HCT116 (cell line): ENCODE measurements around the gene PDE6D. TPM values are rescaled to one million over a fixed set of nuclear protein-coding genes. Genes with fewer than 3 reads are reported as not detected.
"Not testable (repeated sequence)": the region's sequence is repeated elsewhere in the genome, so short reads cannot be mapped to it uniquely, and the experiment has no call there.

ENCODE experiments used
- ATAC-seq: fragments of 200-7000 bp; cut with Tn5 transposase; 2 replicates; pipeline ENCODE4 v1.9.1; 2020; ENCODE audit warnings: mild to moderate bottlenecking, moderate library complexity
- BruUV-seq: library from RNA; stranded (reverse); fragments of 400-500 nt; replicated peaks from 2 replicates; lab custom pipeline; 2021; lab: Mats Ljungman, UMichigan
- CTCF ChIA-PET: fragments of 300-600 bp; sonication (Branson Sonifier 250); formaldehyde crosslinking; loops from one replicate; lab custom pipeline; 2021; ENCODE audit warnings: antibody characterized with exemption; lab: Charles Lee
- POLR2A ChIA-PET: fragments of 300-600, 350-600 bp; sonication (Branson Sonifier 250); formaldehyde crosslinking; loops from one replicate; lab custom pipeline; 2021; ENCODE audit warnings: antibody characterized with exemption; lab: Charles Lee
- RAD21 ChIA-PET, 2 experiments: fragments of 300-600 bp; sonication (Branson Sonifier 250); formaldehyde crosslinking; loops; one replicate each; lab custom pipeline; 2023; ENCODE audit warnings: low total read pairs in 2 of 2; ENCODE audit not compliant: uncharacterized antibody in 2 of 2, unreplicated experiment in 2 of 2, low non-redundant PET in 1 of 2; lab: Charles Lee
- DNase-seq: peaks from one replicate; pipeline ENCODE4 v3.0.0-alpha.2; 2010; ENCODE audit warnings: low read depth, low spot score
- H2AFZ ChIP-seq: fragments of 200-600 bp; shearing (Covaris generic), sonication (generic); 2 replicates; pipeline ENCODE4 v1.6.1; 2017; ENCODE audit warnings: low read depth, mixed run types, mixed read lengths, antibody characterized with exemption, low read length; ENCODE audit not compliant: poor library complexity, severe bottlenecking
- H3K27ac ChIP-seq: 2 replicates; pipeline ENCODE4 v1.5.1; 2012; ENCODE audit warnings: low read depth, low read length
- H3K27me3 ChIP-seq: fragments of 200-600 bp; sonication (generic); 2 replicates; pipeline ENCODE4 v1.6.1; 2016; ENCODE audit warnings: mixed run types, low read length, mixed read lengths; ENCODE audit not compliant: insufficient read depth
- H3K36me3 ChIP-seq, 2 experiments: fragments of 200-500 bp in 1 of 2; fragments of 200-600 bp in 1 of 2; sonication (Bioruptor generic) in 1 of 2; sonication (generic) in 1 of 2; 2 replicates each; pipeline versions ENCODE4 v1.5.1 to v1.6.1; 2014 to 2016; ENCODE audit warnings: low read length in 2 of 2, inconsistent platforms in 1 of 2, mixed read lengths in 1 of 2, mixed run types in 1 of 2; ENCODE audit not compliant: insufficient read depth in 2 of 2, control insufficient read depth in 1 of 2
- H3K4me1 ChIP-seq, 2 experiments: fragments of 200-600 bp in 1 of 2; sonication (generic) in 1 of 2; 2 replicates each; pipeline versions ENCODE4 v1.5.1 to v1.6.1; 2012 to 2017; ENCODE audit warnings: low read length in 2 of 2, inconsistent platforms in 1 of 2, mild to moderate bottlenecking in 1 of 2, mixed read lengths in 1 of 2, mixed run types in 1 of 2, moderate library complexity in 1 of 2; ENCODE audit not compliant: insufficient read depth in 2 of 2, control insufficient read depth in 1 of 2
- H3K4me2 ChIP-seq: fragments of 200-600 bp; sonication (generic); 2 replicates; pipeline ENCODE4 v1.6.1; 2017; ENCODE audit warnings: mixed run types, low read length, mixed read lengths
- H3K4me3 ChIP-seq, 2 experiments: fragments of 200-600 bp in 1 of 2; sonication (generic) in 1 of 2; replicated peaks in 1 of 2; 2 replicates each; pipeline ENCODE4 v1.5.1; 2011 to 2016; ENCODE audit warnings: low read length in 2 of 2, control low read depth in 1 of 2, low read depth in 1 of 2, mild to moderate bottlenecking in 1 of 2, mixed read lengths in 1 of 2, mixed run types in 1 of 2
- H3K79me2 ChIP-seq: fragments of 200-600 bp; sonication (generic); 2 replicates; pipeline ENCODE4 v1.6.1; 2017; ENCODE audit warnings: mild to moderate bottlenecking, mixed run types, low read length, moderate library complexity, mixed read lengths; ENCODE audit not compliant: insufficient read depth
- H3K9ac ChIP-seq: fragments of 200-600 bp; sonication (generic); 2 replicates; pipeline ENCODE4 v1.6.1; 2016; ENCODE audit warnings: low read length, mixed read lengths
- H3K9me2 ChIP-seq: fragments of 200-600 bp; sonication (generic), shearing (Covaris generic); 2 replicates; pipeline ENCODE4 v1.6.1; 2017; ENCODE audit warnings: mixed run types, mild to moderate bottlenecking, moderate library complexity; ENCODE audit not compliant: insufficient read depth
- H3K9me3 ChIP-seq, 2 experiments: fragments of 200-500 bp in 1 of 2; fragments of 200-600 bp in 1 of 2; sonication (Bioruptor generic) in 1 of 2; sonication (generic) in 1 of 2; 2 replicates each; pipeline ENCODE4 v1.6.1; 2014 to 2017; ENCODE audit warnings: low read length in 2 of 2, mixed read lengths in 2 of 2, inconsistent platforms in 1 of 2, low read depth in 1 of 2, mild to moderate bottlenecking in 1 of 2, mixed run types in 1 of 2, moderate library complexity in 1 of 2; ENCODE audit not compliant: control insufficient read depth in 1 of 2, insufficient read depth in 1 of 2
- H4K20me1 ChIP-seq: fragments of 200-600 bp; sonication (generic), shearing (Covaris generic); 2 replicates; pipeline ENCODE4 v1.6.1; 2017; ENCODE audit warnings: mixed run types, mild to moderate bottlenecking, moderate library complexity; ENCODE audit not compliant: insufficient read depth
- ELF1 ChIP-seq: IDR thresholded peaks from 2 replicates; pipeline ENCODE4 v1.6.1; 2012; ENCODE audit warnings: low read depth, borderline replicate concordance
- MAX ChIP-seq: IDR thresholded peaks from 2 replicates; pipeline ENCODE4 v1.6.1; 2012
- POLR2AphosphoS5 ChIP-seq: IDR thresholded peaks from 2 replicates; pipeline ENCODE4 v1.6.1; 2011; ENCODE audit warnings: mild to moderate bottlenecking, low read depth, low read length, moderate library complexity
- RAD21 ChIP-seq: IDR thresholded peaks from 2 replicates; pipeline ENCODE4 v1.6.1; 2012; ENCODE audit warnings: low read depth, mild to moderate bottlenecking
- SRF ChIP-seq: IDR thresholded peaks from 2 replicates; pipeline ENCODE4 v1.6.1; 2012; ENCODE audit warnings: low read depth
- ZNF274 ChIP-seq: fragments of 200-500 bp; sonication (Bioruptor generic); IDR thresholded peaks from 2 replicates; pipeline ENCODE4 v1.6.1; 2014; ENCODE audit warnings: mild to moderate bottlenecking, low read depth, low read length, inconsistent platforms
- intact Hi-C: fragments of 100-400 bp; cut with micrococcal nuclease; formaldehyde crosslinking; loops from 2 replicates; pipeline ENCODE4 v1.10.0; 2022
- total RNA-seq: library from RNA; stranded (reverse); gene quantifications from one replicate; pipeline ENCODE4 v1.2.1, GENCODE V29; 2021; ENCODE audit not compliant: unreplicated experiment

PDE6D gene
- total RNA-seq, 1 experiment from 2014 or later: 26.6 TPM

GRCh38 chr2:231712451-231713021, 68.5 kb downstream of the PDE6D start:
- Histone ChIP-seq H3K4me1 (peaks cover 23 to 67% of the 10 kb centered on the region in 2 experiments), H3K4me3 (peak overlapping the region; percentile 69 to 94), H4K20me1 (peaks cover 31% of the 10 kb centered on the region; the same call in 1 of the 2 replicates), H3K4me2 (peak overlapping the region; percentile 93), H3K9ac (peak overlapping the region; percentile 94), H3K36me3 (peaks cover 19 to 38% of the 10 kb centered on the region in 2 experiments), H3K27ac (peak overlapping the region; percentile 99), H3K79me2 (peaks cover 45% of the 10 kb centered on the region)
- H3K9me3 ChIP-seq, intact Hi-C loops, BruUV-seq, RAD21 ChIA-PET, H3K9me2 ChIP-seq, ATAC-seq, H3K27me3 ChIP-seq, H2AFZ ChIP-seq, DNase-seq: not testable (repeated sequence)
- CTCF ChIA-PET: interaction anchor here (5.5 to 5.7 kb wide), 2 partner anchors 38 to 100 kb away, joined by 80 to 185 read pairs; no protein-coding TSS in a partner anchor
- POLR2A ChIA-PET: interaction anchor here (0.9 to 6.5 kb wide), 3 partner anchors 25 to 39 kb away, joined by 3 to 50 read pairs (median 3); no protein-coding TSS in a partner anchor

- ChIA-PET RAD21 (no interaction called here), CTCF (interaction anchor here (5.5 to 5.7 kb wide), 2 partner anchors 37 to 100 kb away, joined by 80 to 185 read pairs; no protein-coding TSS in a partner anchor), POLR2A (interaction anchor here (0.9 to 6.5 kb wide), 4 partner anchors 25 to 46 kb away, joined by 3 to 50 read pairs (median 3); no protein-coding TSS in a partner anchor)
- Histone ChIP-seq H3K27ac (peak overlapping the region; percentile 99), H3K9me2 (no peaks in the 10 kb centered on the region), H4K20me1 (peaks cover 31% of the 10 kb centered on the region; the same call in 1 of the 2 replicates), H3K27me3 (no peaks in the 10 kb centered on the region), H3K79me2 (peaks cover 48% of the 10 kb centered on the region), H3K4me2 (peak overlapping the region; percentile 93), H2AFZ (no peak overlapping the region), H3K36me3 (peaks cover 19 to 38% of the 10 kb centered on the region in 2 experiments), H3K9me3 (no peaks in the 10 kb centered on the region), H3K4me3 (peak overlapping the region; percentile 69 to 94), H3K9ac (peak overlapping the region; percentile 94), H3K4me1 (peaks cover 18 to 65% of the 10 kb centered on the region in 2 experiments)
- intact Hi-C loops: no loop called here
- no peak for ATAC-seq
- no peak for TF ChIP-seq ELF1
- no peak for TF ChIP-seq RAD21
- TF ChIP-seq POLR2AphosphoS5: peak; percentile 47
- no peak for TF ChIP-seq ZNF274
- no peak for TF ChIP-seq SRF
- TF ChIP-seq MAX: no peak
- no TSS peak for BruUV-seq
- no peak for DNase-seq
Measured at GRCh38 chr2:231711677-231712450, 69.2 kb downstream of the PDE6D start.
